ENCODE results near the gene DPH2.

GRCh38 chr1:43977376-43978263, 7.8 kb downstream of the DPH2 start:
- TF ChIP-seq CTCF (IDR thresholded peaks at IDR 0.05): no peak
- TF ChIP-seq POLR2A (IDR thresholded peaks at IDR 0.05): no peak

Data from right lobe of liver (tissue), 4 donors.